ENCODE data around the gene CADPS.

CADPS gene

GRCh38 chr3:62369476-62369743 lies 505.8 kb downstream of the CADPS start:
- no peak for DNase-seq

GRCh38 chr3:62368705-62369475 lies 506.3 kb downstream of the CADPS start:
- DNase-seq, result no peak

GRCh38 chr3:62368290-62368704 lies 506.9 kb downstream of the CADPS start:
- DNase-seq, result no peak

GRCh38 chr3:62367763-62368195 lies 507.4 kb downstream of the CADPS start:
- no peak for DNase-seq

GRCh38 chr3:62366126-62366484 lies 509.1 kb downstream of the CADPS start:
- no peak for DNase-seq

GRCh38 chr3:62365391-62366125 lies 509.7 kb downstream of the CADPS start:
- no peak for DNase-seq

GRCh38 chr3:62364191-62364590 lies 511.0 kb downstream of the CADPS start:
- no peak for DNase-seq

- no peak for DNase-seq
Observed at GRCh38 chr3:62363275-62363674, 511.9 kb downstream of the CADPS start.

GRCh38 chr3:62361824-62362223 lies 513.4 kb downstream of the CADPS start:
- no peak for DNase-seq

- no peak for DNase-seq
Observed at GRCh38 chr3:62361261-62361660, 514.0 kb downstream of the CADPS start.

- no peak for DNase-seq
Observed at GRCh38 chr3:62359531-62359930, 515.7 kb downstream of the CADPS start.

- DNase-seq, result no peak
Observed at GRCh38 chr3:62356356-62356755, 518.9 kb downstream of the CADPS start.

GRCh38 chr3:62355703-62356102 lies 519.5 kb downstream of the CADPS start:
- DNase-seq, result no peak

Data from NCI-H226 (cell line).